CD14-positive monocyte (primary cell): ENCODE results near the gene IMPA2. TPM values are rescaled to one million over a fixed set of nuclear protein-coding genes. Genes with fewer than 3 reads are reported as not detected.

ENCODE experiments used
- DNase-seq, 3 donors: peaks; one replicate each; pipeline ENCODE4 v3.0.0-alpha.2; 2011 to 2022
- H2AFZ ChIP-seq: 2 replicates; pipeline ENCODE4 v1.6.0; 2012; ENCODE audit warnings: mild to moderate bottlenecking, low read depth, low read length, inconsistent platforms; ENCODE audit not compliant: insufficient read depth, poor library complexity, severe bottlenecking
- H3K27ac ChIP-seq, 2 donors: 1 replicate in 1 of 2; 2 replicates in 1 of 2; pipeline ENCODE4 v1.5.1; 2012 to 2013; ENCODE audit warnings: low read length in 2 of 2, control low read depth in 1 of 2, inconsistent platforms in 1 of 2, low read depth in 1 of 2, mild to moderate bottlenecking in 1 of 2
- H3K27me3 ChIP-seq, 2 donors: one replicate each; pipeline versions ENCODE4 v1.6.0 to v1.6.1; 2011 to 2013; ENCODE audit warnings: low read length in 2 of 2; ENCODE audit not compliant: control insufficient read depth in 2 of 2, insufficient read depth in 2 of 2
- H3K36me3 ChIP-seq, 2 donors: replicated peaks in 1 of 2; 1 replicate in 1 of 2; 2 replicates in 1 of 2; pipeline versions ENCODE4 v1.5.1 to v1.6.1; 2012 to 2013; ENCODE audit warnings: low read length in 2 of 2, control low read depth in 1 of 2, inconsistent platforms in 1 of 2, mild to moderate bottlenecking in 1 of 2; ENCODE audit not compliant: insufficient read depth in 2 of 2, control insufficient read depth in 1 of 2
- H3K4me1 ChIP-seq, 2 donors: 1 replicate in 1 of 2; 2 replicates in 1 of 2; pipeline versions ENCODE4 v1.5.1 to v1.6.1; 2012 to 2013; ENCODE audit warnings: low read length in 2 of 2, control low read depth in 1 of 2, inconsistent platforms in 1 of 2, mild to moderate bottlenecking in 1 of 2, moderate library complexity in 1 of 2; ENCODE audit not compliant: insufficient read depth in 2 of 2, control insufficient read depth in 1 of 2
- H3K4me2 ChIP-seq: replicated peaks from 2 replicates; pipeline ENCODE3; 2012; ENCODE audit warnings: low read length, moderate library complexity, mild to moderate bottlenecking; ENCODE audit not compliant: poor library complexity, severe bottlenecking; ENCODE audit errors: extremely low read depth
- H3K4me3 ChIP-seq, 3 experiments: fragments of 200-600 bp in 1 of 3; sonication (generic) in 1 of 3; replicated peaks in 1 of 3; 1 replicate in 2 of 3; 2 replicates in 1 of 3; pipeline ENCODE4 v1.5.1; 2011 to 2013; ENCODE audit warnings: low read length in 3 of 3, mild to moderate bottlenecking in 3 of 3, control low read depth in 2 of 3, low read depth in 2 of 3, inconsistent platforms in 1 of 3, moderate library complexity in 1 of 3
- H3K79me2 ChIP-seq: 2 replicates; pipeline ENCODE4 v1.6.0; 2012; ENCODE audit warnings: mild to moderate bottlenecking, control low read depth, inconsistent platforms, low read length, moderate library complexity; ENCODE audit not compliant: insufficient read depth
- H3K9ac ChIP-seq: 2 replicates; pipeline ENCODE4 v1.6.0; 2017; ENCODE audit warnings: low read length, mild to moderate bottlenecking; ENCODE audit not compliant: insufficient read depth, poor library complexity, severe bottlenecking
- H3K9me3 ChIP-seq, 2 donors: replicated peaks in 1 of 2; 1 replicate in 1 of 2; 2 replicates in 1 of 2; pipeline versions ENCODE4 v1.5.1 to v1.6.1; 2012 to 2013; ENCODE audit warnings: low read length in 2 of 2, control low read depth in 1 of 2; ENCODE audit not compliant: control insufficient read depth in 1 of 2, insufficient read depth in 1 of 2
- H4K20me1 ChIP-seq: 2 replicates; pipeline ENCODE4 v1.6.0; 2012; ENCODE audit warnings: mild to moderate bottlenecking, low read length, control low read depth, moderate library complexity; ENCODE audit not compliant: insufficient read depth
- H3K27ac Mint-ChIP-seq, 7 donors: one replicate each; pipeline ENCODE4 v1.8.0; 2020; ENCODE audit warnings: mild to moderate bottlenecking in 7 of 7, mixed read lengths in 7 of 7, moderate library complexity in 6 of 7, inconsistent platforms in 2 of 7
- H3K27me3 Mint-ChIP-seq, 3 donors: one replicate each; pipeline ENCODE4 v1.8.0; 2021 to 2022; ENCODE audit warnings: low read depth in 3 of 3, mild to moderate bottlenecking in 3 of 3, mixed read lengths in 3 of 3, moderate library complexity in 3 of 3, inconsistent platforms in 1 of 3
- H3K36me3 Mint-ChIP-seq, 2 donors: one replicate each; pipeline ENCODE4 v1.8.0; 2020; ENCODE audit warnings: mixed read lengths in 2 of 2, inconsistent platforms in 1 of 2, mild to moderate bottlenecking in 1 of 2
- H3K4me1 Mint-ChIP-seq: one replicate; pipeline ENCODE4 v1.8.0; 2020; ENCODE audit warnings: mild to moderate bottlenecking, mixed read lengths
- H3K4me3 Mint-ChIP-seq, 2 donors: one replicate each; pipeline ENCODE4 v1.8.0; 2020; ENCODE audit warnings: mild to moderate bottlenecking in 2 of 2, mixed read lengths in 2 of 2, moderate library complexity in 1 of 2
- H3K9me3 Mint-ChIP-seq, 7 donors: one replicate each; pipeline ENCODE4 v1.8.0; 2020 to 2022; ENCODE audit warnings: mixed read lengths in 7 of 7, mild to moderate bottlenecking in 6 of 7, moderate library complexity in 6 of 7, inconsistent platforms in 2 of 7
- CTCF ChIP-seq: fragments of 200-600 bp; IDR thresholded peaks from one replicate; pipeline ENCODE4 v1.8.0; 2022; ENCODE audit warnings: antibody characterized with exemption, mild to moderate bottlenecking
- WGBS: methylation state at CpG from one replicate; pipeline ENCODE4 v1.1.5; 2013; ENCODE audit warnings: missing lambda C conversion rate; ENCODE audit not compliant: insufficient coverage; 5-methylcytosine and 5-hydroxymethylcytosine counted together
- intact Hi-C, 2 donors: fragments of 100-400 bp; cut with micrococcal nuclease; formaldehyde crosslinking; loops; one replicate each; pipeline versions ENCODE4 v1.15.0 to v1.15.1; 2023
- polyA plus RNA-seq, 3 donors: library from polyadenylated mRNA; depleted of rRNA in 1 of 3; unstranded in 2 of 3; stranded (reverse) in 1 of 3; fragments of 300-500 nt in 2 of 3; fragments of >200 nt in 1 of 3; fragmentation: Illumina TruSeq in 2 of 3; gene quantifications; 1 replicate in 2 of 3; 2 replicates in 1 of 3; pipeline ENCODE4 v1.2.3, GENCODE V29; 2012 to 2021

Gene IMPA2
- polyA plus RNA-seq, 3 donors, result 97.4 to 186 (median 145) TPM

- no peak for DNase-seq
- H3K27me3 ChIP-seq, result no peaks in the 10 kb centered on the region
- 76% methylated on average over 9 of the region's 9 CpGs for WGBS
- Mint-ChIP-seq H3K36me3 (peaks cover 26 to 48% of the 10 kb centered on the region in 2 donors), H3K4me1 (peaks cover 36% of the 10 kb centered on the region), H3K27ac (peak overlapping the region; percentile 82 to 92 (median 88)), H3K4me3 (peak overlapping the region in 1 of 2 donors; percentile 85), H3K9me3 (peaks cover 0 to 2% (median 0%) of the 10 kb centered on the region in 7 donors), H3K27me3 (peaks cover 0 to 2% (median 0%) of the 10 kb centered on the region in 3 donors)
- peaks cover 80% of the 10 kb centered on the region for H3K79me2 ChIP-seq
- H4K20me1 ChIP-seq, result peaks cover 47% of the 10 kb centered on the region
- peak overlapping the region; percentile 57 for H3K4me2 ChIP-seq
- peak overlapping the region in 1 of 3 experiments; percentile 64 for H3K4me3 ChIP-seq
- no peak overlapping the region for H3K9ac ChIP-seq
- H3K36me3 ChIP-seq, result peaks cover 25 to 31% of the 10 kb centered on the region in 2 donors
- H3K4me1 ChIP-seq, result peaks cover 31 to 37% of the 10 kb centered on the region in 2 donors
- H3K9me3 ChIP-seq, result no peaks in the 10 kb centered on the region
- peak overlapping the region; percentile 49 for H2AFZ ChIP-seq
- no peak for TF ChIP-seq CTCF
- peak overlapping the region; percentile 49 to 73 for H3K27ac ChIP-seq
- intact Hi-C loops, result no loop called here
These were observed 15.0 kb downstream of the IMPA2 start for GRCh38 chr18:11996190-11996754.

- no peak for DNase-seq
- Histone ChIP-seq H3K9me3 (no peaks in the 10 kb centered on the region), H2AFZ (no peak overlapping the region), H3K27ac (peak overlapping the region in 1 of 2 donors; percentile 73), H3K4me3 (no peak overlapping the region), H3K79me2 (peaks cover 78% of the 10 kb centered on the region), H4K20me1 (peaks cover 43% of the 10 kb centered on the region), H3K9ac (no peak overlapping the region), H3K27me3 (no peaks in the 10 kb centered on the region), H3K4me2 (no peak overlapping the region), H3K4me1 (peaks cover 31 to 37% of the 10 kb centered on the region in 2 donors), H3K36me3 (peaks cover 31 to 37% of the 10 kb centered on the region in 2 donors)
- Mint-ChIP-seq H3K36me3 (peaks cover 30 to 48% of the 10 kb centered on the region in 2 donors), H3K4me3 (no peak overlapping the region), H3K9me3 (peaks cover 0 to 2% (median 0%) of the 10 kb centered on the region in 7 donors), H3K27ac (peak overlapping the region in 4 of 7 donors; percentile 34 to 91 (median 75)), H3K4me1 (peaks cover 36% of the 10 kb centered on the region), H3K27me3 (peaks cover 0 to 2% (median 0%) of the 10 kb centered on the region in 3 donors)
- no peak for TF ChIP-seq CTCF
- 78% methylated on average over 3 of the region's 4 CpGs for WGBS
- intact Hi-C loops, result no loop called here
These were observed 15.6 kb downstream of the IMPA2 start for GRCh38 chr18:11996907-11997306.
